Body of pancreas (tissue), 4 donors: ENCODE data around the gene PRRG4.

Experiments
- CTCF ChIP-seq, 7 experiments: fragments of 450-650 bp in 4 of 7; fragments of 200-600 bp in 3 of 7; sonication (generic) in 3 of 7; IDR thresholded peaks; one replicate each; pipeline ENCODE4 v1.5.1; 2016 to 2019; ENCODE audit warnings: antibody characterized with exemption in 7 of 7
- POLR2A ChIP-seq, 3 donors: fragments of 450-650 bp; IDR thresholded peaks; one replicate each; pipeline ENCODE4 v1.6.1; 2016; ENCODE audit warnings: antibody characterized with exemption in 3 of 3, mild to moderate bottlenecking in 2 of 3

- no peak for TF ChIP-seq CTCF (IDR thresholded peaks at IDR 0.05)
- TF ChIP-seq POLR2A (IDR thresholded peaks at IDR 0.05): no peak
These were observed 13.8 kb downstream of the PRRG4 start for GRCh38 chr11:32843544-32843943.
